Parietal lobe (tissue), 1 donor: ENCODE results near the gene RIOK1. TPM values are rescaled to one million over a fixed set of nuclear protein-coding genes. Genes with fewer than 3 reads are reported as not detected.

Source experiments
- total RNA-seq: library from RNA; depleted of rRNA; stranded (reverse); fragments of >200 nt; gene quantifications from one replicate; pipeline ENCODE4 v1.2.3, GENCODE V29; 2014

Gene RIOK1
- 28.5 TPM for total RNA-seq

GRCh38 chr6:7389451-7390225 lies at the start of gene RIOK1, which contains the start of gene CAGE1:
TSS of gene RIOK1 (plus strand) at chr6:7389808. CDS start at chr6:7390003, 195 bp downstream.
TSS of gene CAGE1 (minus strand) at chr6:7389742. CDS start at chr6:7387173, 2,569 bp downstream.

Other genes with a start within 250 kb of the RIOK1 start
- 56.0 TPM for gene SSR1, start 76.6 kb upstream of the RIOK1 start, total RNA-seq
- gene CAGE1, start 66 bp upstream of the RIOK1 start, total RNA-seq, result not detected
- gene DSP, start 151.9 kb downstream of the RIOK1 start, total RNA-seq, result 2.5 TPM
- gene SNRNP48, start 200.4 kb downstream of the RIOK1 start, total RNA-seq, result 20.7 TPM